Caco-2 (cell line): ENCODE results near the gene SVEP1. TPM values are rescaled to one million over a fixed set of nuclear protein-coding genes. Genes with fewer than 3 reads are reported as not detected.

Source experiments
- BruUV-seq: library from RNA; stranded (reverse); fragments of 400-500 nt; replicated peaks from 2 replicates; lab custom pipeline; 2021; lab: Mats Ljungman, UMichigan
- CTCF ChIA-PET: fragments of 300-600 bp; sonication (Branson Sonifier 250); formaldehyde crosslinking; loops from one replicate; lab custom pipeline; 2022; ENCODE audit warnings: antibody characterized with exemption; lab: Charles Lee
- POLR2A ChIA-PET: fragments of 300-600 bp; sonication (Branson Sonifier 250); formaldehyde crosslinking; loops from one replicate; lab custom pipeline; 2022; ENCODE audit warnings: antibody characterized with exemption; lab: Charles Lee
- DNase-seq, 2 experiments: peaks; one replicate each; pipeline versions ENCODE4 v3.0.0 to v3.0.0-alpha.2; 2020 to 2022
- H3K27me3 ChIP-seq: replicated peaks from 2 replicates; pipeline ENCODE4 v1.6.0; 2011; ENCODE audit warnings: low read length; ENCODE audit not compliant: control insufficient read depth, insufficient read depth
- H3K36me3 ChIP-seq: 2 replicates; pipeline ENCODE4 v1.5.1; 2011; ENCODE audit warnings: low read length; ENCODE audit not compliant: control insufficient read depth, insufficient read depth
- H3K4me1 ChIP-seq: fragments of 250-450 bp; sonication (Bioruptor Pico); 2 replicates; pipeline ENCODE4 v1.5.1; 2020; ENCODE audit warnings: mild to moderate bottlenecking
- H3K4me3 ChIP-seq: 2 replicates; pipeline ENCODE4 v1.5.1; 2011; ENCODE audit warnings: low read depth, mild to moderate bottlenecking, control low read depth, low read length
- H3K9me3 ChIP-seq: fragments of 250-450 bp; sonication (Bioruptor Pico); 2 replicates; pipeline ENCODE4 v1.5.1; 2020; ENCODE audit warnings: mild to moderate bottlenecking, moderate library complexity
- H3K27ac Mint-ChIP-seq: one replicate; pipeline ENCODE4 v1.8.0; 2022; ENCODE audit warnings: mixed read lengths; ENCODE audit not compliant: unreplicated experiment
- H3K27me3 Mint-ChIP-seq: one replicate; pipeline ENCODE4 v1.8.0; 2022; ENCODE audit warnings: mixed read lengths; ENCODE audit not compliant: insufficient read depth, unreplicated experiment
- H3K36me3 Mint-ChIP-seq: one replicate; pipeline ENCODE4 v1.8.0; 2022; ENCODE audit warnings: mild to moderate bottlenecking, mixed read lengths; ENCODE audit not compliant: insufficient read depth, unreplicated experiment
- H3K4me1 Mint-ChIP-seq: one replicate; pipeline ENCODE4 v1.8.0; 2022; ENCODE audit warnings: low read depth, mixed read lengths; ENCODE audit not compliant: unreplicated experiment
- H3K4me3 Mint-ChIP-seq: one replicate; pipeline ENCODE4 v1.8.0; 2022; ENCODE audit warnings: mild to moderate bottlenecking, moderate library complexity, mixed read lengths; ENCODE audit not compliant: unreplicated experiment
- H3K9me3 Mint-ChIP-seq: one replicate; pipeline ENCODE4 v1.8.0; 2022; ENCODE audit warnings: mixed read lengths; ENCODE audit not compliant: unreplicated experiment
- CTCF ChIP-seq, 2 experiments: fragments of 200-600 bp in 1 of 2; IDR thresholded peaks; 1 replicate in 1 of 2; 2 replicates in 1 of 2; pipeline versions ENCODE4 v1.5.1 to v1.8.0; 2011 to 2022; ENCODE audit warnings: antibody characterized with exemption in 1 of 2, control low read depth in 1 of 2, inconsistent platforms in 1 of 2, low read depth in 1 of 2, low read length in 1 of 2, mild to moderate bottlenecking in 1 of 2, moderate library complexity in 1 of 2; ENCODE audit not compliant: insufficient read depth in 1 of 2, severe bottlenecking in 1 of 2, unreplicated experiment in 1 of 2
- intact Hi-C: fragments of 100-400 bp; cut with micrococcal nuclease; formaldehyde crosslinking; loops from one replicate; pipeline ENCODE4 v1.10.0; 2022; ENCODE audit not compliant: unreplicated experiment
- total RNA-seq: library from RNA; stranded (reverse); gene quantifications from 2 replicates; pipeline ENCODE4 v1.2.3, GENCODE V29; 2022

SVEP1 gene
- total RNA-seq, 1 experiment from 2014 or later = 2.9 TPM

GRCh38 chr9:110316261-110317075 lies 263.1 kb downstream of the SVEP1 start:
- no peaks in the 10 kb centered on the region for H3K4me1 Mint-ChIP-seq
- no peaks in the 10 kb centered on the region for H3K27me3 Mint-ChIP-seq
- H3K4me1 ChIP-seq = no peaks in the 10 kb centered on the region
- BruUV-seq = no TSS peak
- H3K9me3 Mint-ChIP-seq = no peaks in the 10 kb centered on the region
- CTCF ChIA-PET = interaction anchor here (0.6 kb wide), 1 partner anchor 53 kb away, joined by 4 read pairs; no protein-coding TSS in a partner anchor
- no peak overlapping the region for H3K4me3 ChIP-seq
- H3K9me3 ChIP-seq = no peaks in the 10 kb centered on the region
- intact Hi-C loops = no loop called here
- no peak for DNase-seq
- no peak overlapping the region for H3K4me3 Mint-ChIP-seq
- no peaks in the 10 kb centered on the region for H3K36me3 ChIP-seq
- no peaks in the 10 kb centered on the region for H3K27me3 ChIP-seq
- no peaks in the 10 kb centered on the region for H3K36me3 Mint-ChIP-seq
- H3K27ac Mint-ChIP-seq = no peak overlapping the region
- no peak for TF ChIP-seq CTCF (IDR thresholded peaks at IDR 0.05; ENCODE audit: insufficient read depth in 1 of 2, low read depth in 1 of 2, low read length in 1 of 2, severe bottlenecking in 1 of 2, unreplicated experiment in 1 of 2)
- POLR2A ChIA-PET = no interaction called here

Other genes with a start within 250 kb of the SVEP1 start
- not detected in 2 replicates for gene TXNDC8, start 241.9 kb downstream of the SVEP1 start, total RNA-seq
- not detected in 2 replicates for gene MUSK, start 89.0 kb upstream of the SVEP1 start, total RNA-seq